Cerebellar nuclear complex (tissue), 1 donor: ENCODE results near the gene BRSK1.

Experiments
- DNase-seq, 2 experiments: peaks; one replicate each; lab custom pipeline; 2025; lab: John Stamatoyannopoulos, UW

Gene BRSK1

DNA sequence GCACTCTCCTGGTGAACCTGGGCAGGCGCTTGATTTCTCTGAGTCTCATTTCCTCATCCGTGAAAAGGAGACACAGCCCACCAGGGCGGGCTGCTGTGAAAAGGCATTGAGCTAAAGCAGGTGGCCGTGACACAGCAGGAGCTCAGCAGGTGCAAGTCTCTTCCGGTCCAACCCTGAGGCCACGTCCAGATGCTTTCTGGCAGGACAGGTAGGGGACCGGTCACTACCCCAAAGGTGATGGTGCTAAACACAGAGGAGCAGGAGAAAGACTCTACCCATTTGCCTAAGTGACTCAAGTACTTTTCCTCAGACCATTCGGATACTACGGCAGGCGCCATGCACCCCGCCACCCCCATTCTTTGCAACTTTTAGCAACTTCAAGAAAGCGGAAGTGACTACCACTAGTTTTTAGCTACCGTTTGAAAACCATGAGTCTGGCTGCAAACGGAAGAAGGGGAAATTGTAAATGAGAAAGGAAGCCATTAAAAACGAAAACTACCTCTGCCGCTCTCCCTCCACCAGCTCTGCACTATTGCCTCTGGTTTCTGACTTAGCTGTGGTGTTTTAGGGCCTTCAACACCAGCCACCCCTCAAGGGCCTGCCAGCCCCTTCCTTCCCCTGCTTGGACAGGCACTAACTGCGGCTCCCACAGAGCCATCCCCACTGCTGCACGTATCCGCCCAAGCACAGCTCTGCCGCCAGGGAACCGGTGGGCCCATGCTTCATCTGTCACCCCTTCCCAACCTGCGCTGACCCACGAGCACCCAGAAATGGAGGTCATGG lies 29.8 kb upstream of the BRSK1 start:
- DNase-seq, result no peak

DNA sequence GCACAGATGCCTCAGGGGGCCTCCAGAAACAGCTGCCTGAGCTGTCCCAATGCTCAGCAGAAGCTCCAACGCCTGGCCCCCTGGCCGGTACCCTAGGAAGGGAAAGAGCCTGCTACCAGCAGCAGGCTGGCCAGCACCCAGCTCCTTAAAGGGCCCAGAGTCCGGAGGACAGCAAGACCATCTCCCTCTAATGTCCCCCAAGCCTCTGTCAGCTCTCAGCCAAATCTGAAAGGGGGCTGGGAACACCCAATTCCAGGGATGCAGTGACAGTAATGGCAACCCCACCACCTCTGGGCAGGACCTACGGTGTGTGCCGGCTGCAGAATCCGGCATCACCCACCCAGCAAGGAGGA lies 29.2 kb upstream of the BRSK1 start:
- DNase-seq, result no peak

DNA sequence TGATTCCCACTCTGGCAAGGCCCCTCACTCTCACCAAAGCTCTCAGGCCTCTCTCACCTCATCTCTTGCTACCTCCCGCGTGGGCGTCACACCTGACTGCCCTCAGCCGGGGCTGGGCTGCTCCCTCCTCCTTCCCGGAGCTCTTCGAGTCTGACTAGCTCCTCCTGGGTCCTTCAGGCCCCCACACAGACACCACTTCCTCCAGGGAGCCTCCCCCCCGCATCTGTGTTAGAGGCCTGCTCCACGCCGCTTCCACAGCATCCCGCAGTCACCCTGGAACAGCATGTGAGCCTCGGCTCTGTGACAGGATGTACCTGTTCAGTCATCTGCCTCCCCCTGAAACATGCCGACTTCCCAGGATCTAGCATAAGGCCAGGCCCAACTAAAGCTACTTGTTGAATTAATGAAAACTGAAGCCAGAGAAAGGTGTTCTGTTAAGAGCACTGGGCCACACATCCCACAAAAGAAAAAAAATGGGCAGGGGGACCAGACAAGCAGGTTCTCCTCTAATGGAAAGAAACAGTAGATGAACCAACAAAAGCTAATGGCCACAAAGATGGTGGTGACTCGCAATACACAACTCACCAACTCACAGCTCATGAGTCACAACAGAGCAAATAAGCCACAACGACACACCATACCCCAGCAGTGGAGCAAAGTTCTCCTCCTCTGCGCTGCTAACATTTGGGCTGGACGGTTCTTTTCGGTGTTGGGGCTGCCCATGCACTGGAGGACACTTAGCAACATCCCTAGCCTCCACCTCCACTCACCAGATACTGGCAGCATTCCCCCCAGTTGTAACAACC lies 28.0 kb upstream of the BRSK1 start:
- DNase-seq, result no peak

DNA sequence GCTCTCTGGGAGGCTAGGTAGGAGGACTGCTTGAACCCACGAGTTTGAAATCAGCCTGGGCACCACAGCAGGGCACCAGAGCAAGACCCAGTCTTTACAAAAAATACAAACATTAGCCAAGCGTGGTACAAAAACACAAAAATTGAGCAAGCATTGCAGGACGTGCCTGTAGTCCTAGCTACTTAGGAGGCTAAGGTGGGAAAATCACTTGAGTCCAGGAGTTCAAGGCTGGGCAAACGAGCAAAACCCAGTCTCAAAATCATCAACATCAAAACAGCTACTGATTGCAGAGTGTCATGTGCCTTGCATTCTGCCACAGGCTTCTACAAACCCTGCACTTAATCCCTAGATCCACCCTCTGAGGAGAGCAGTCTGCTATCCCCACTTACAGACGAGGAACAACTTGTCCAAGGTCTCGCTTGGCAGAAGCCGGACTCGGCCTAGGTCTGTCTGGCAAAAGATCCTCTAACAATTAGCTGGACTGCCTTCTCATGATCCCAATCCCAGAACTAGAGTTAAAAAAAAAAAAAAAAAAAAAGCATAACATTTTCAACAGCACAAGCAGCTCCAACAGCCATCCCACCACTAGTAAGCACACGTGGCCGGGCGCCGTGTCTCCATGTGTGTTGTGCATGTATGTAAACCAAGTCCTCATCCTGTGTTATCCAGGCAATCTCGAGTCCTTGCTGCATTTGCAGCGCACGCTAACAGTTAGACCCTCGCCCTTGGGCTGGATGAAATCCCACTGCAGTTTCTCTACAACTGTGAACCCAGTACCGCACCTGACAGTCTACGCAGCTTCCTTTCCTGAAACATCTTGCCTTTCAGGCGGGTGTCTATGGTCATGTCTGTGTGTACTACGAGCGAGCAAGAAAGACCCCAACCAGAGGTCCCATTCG lies 27.0 kb upstream of the BRSK1 start:
- no peak for DNase-seq

DNA sequence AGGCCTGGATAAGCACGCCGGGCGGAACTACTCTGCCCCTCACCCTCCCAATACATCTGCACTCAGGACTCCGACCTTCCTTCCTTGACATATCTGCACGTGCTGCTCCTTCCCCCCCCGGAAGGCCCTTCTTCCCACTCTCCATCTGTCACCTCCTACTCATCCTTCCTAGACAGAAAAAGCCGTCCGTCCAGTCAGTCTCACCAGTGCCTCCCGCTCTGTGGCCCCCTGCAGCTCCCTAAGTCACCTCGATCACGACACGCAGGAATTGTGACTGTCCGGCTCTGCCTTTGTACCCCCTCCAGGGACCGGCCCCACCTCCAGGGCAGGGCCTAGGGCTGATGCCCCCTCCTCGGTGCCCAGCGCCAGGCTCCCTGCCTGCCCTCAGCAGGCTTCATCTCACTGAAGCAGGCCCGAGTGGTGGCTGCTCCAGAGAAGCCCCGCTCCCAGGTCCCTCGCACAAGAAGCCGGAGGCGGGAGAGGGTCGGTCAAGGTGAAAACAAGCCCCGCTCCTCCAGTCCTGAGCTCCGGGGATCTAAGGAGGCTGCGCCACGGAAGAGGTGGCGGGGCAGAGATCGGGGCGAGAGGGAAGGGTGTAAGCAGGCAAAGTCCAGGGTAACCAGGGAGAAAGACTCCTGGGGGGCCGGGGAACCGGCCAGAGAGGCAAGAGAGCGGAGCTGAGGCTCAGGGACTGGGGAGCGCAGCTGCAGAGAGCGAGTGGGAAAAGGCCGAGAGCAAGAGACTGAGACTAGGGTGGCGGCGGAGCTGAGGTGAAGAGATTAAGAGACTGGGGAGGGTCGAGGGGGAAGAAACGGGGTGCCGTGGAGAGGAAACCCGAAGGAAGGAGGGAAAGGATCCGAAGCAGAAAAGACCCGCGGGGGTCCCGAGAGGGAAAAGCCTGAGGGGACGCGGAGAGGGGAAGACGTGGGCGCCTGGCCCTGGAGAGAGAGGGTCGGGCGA lies 26.1 kb upstream of the BRSK1 start:
- DNase-seq, result no peak

DNA sequence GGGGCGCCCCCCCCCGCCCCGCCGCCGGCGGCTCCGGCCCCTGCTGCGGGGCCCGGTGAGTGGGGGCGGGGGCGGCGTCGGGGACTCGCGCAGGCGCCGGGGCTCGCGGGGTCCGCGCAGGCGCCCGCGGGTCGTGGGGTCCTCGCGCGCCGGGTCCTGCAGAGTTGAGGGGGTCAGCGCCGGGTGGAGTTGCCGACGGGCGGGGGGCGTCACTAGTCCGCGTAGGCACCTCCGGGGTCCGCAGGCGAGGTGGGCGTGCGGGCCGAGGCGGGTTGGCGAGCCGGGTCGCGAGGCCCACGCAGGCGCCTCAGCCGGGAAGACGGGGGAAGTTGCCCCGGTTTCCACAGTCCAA lies 25.3 kb upstream of the BRSK1 start:
- DNase-seq, result no peak

DNA sequence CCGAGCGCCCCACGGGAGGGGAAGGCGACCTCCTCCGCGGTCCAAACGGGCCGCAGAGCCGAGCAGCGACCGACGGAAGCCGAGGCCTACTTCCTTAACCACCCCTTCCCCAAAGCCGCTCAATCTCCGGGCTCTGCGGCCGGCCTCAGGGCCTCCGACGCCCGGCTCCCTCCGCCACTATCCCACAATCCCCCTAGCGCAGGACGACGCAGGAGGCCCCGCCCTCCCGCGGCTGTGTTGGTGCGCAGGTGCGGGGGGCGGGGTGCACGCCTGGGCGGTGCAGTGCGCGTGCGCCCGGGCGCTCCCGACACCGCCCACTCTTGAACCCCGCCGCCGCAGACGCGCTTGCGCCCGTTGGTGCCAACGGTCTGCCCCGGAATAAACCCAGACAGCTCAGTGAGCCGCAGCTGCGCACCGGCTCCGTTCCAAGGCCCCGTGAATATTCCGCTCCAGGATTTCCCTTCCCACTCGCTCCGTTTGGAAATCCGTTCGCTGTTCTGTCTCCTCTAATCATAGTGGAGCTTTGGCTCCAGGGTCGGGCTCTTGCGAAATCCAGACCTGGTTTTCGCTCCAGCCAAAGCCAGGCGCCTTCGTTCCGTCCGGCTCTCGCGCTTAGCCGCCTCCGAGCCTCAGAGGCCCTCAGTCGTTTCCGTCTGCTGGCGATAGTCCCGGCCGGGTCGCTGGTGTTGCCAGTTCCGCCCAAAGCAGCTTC lies 24.8 kb upstream of the BRSK1 start, which contains the start of gene PPP6R1:
Gene PPP6R1 (minus strand): TSS at position 190 of the 712 bp plus-strand sequence. CDS start 11,914 bp downstream, outside the sequence.
- peak; percentile 77 to 91 for DNase-seq

DNA sequence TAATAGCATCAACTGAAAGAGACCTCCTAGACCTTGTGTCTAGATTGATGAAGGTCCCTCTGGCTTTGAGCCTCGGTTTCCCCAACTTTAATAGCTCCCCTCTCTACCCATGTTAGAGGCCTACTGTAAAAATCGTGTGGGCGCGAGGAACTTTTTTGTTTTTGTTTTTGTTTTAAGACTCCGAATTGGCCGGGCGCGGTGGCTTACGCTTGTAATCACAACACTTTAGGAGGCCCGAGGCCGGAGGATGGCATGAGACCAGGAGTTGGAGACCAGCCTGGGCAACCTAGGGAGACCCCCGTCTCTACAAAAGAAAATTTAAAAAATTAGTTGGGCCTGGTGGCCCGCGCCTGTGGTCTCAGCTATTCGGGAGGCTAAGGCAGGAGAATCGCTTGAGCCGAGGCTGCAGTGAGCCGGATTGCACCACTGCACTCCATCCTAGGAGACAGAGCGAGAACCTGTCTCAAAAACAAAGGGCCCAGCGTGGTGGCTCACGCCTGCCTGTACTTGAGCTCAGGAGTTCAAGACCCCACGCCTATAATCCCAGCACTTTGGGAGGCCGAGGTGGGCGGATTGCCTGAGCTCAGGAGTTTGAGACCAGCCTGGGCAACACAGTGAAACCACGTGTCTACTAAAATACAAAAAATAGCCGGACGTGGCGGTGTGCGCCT lies 24.1 kb upstream of the BRSK1 start:
- DNase-seq, result no peak

DNA sequence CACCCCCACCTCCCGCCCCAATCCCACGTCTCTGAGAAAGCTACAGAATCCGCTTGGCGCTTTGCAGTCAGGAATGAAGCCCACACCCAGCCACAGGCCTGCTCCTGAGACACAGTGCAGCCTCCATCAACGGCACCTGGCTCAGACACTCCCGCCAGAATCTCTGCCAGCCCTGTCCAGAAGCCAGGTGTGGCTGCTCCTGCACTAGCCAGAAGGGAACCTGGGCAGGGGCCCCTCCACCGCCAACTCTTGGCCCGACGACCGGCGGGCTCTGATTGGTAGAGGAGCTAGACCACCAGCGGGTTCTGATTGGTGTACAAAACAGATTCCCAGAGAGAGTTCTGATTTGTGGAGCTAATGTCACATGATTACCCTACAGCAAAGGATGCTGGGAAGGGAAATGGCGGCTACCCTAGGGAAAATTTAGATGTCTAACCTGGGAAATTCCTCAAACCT lies 22.1 kb upstream of the BRSK1 start:
- no peak for DNase-seq

DNA sequence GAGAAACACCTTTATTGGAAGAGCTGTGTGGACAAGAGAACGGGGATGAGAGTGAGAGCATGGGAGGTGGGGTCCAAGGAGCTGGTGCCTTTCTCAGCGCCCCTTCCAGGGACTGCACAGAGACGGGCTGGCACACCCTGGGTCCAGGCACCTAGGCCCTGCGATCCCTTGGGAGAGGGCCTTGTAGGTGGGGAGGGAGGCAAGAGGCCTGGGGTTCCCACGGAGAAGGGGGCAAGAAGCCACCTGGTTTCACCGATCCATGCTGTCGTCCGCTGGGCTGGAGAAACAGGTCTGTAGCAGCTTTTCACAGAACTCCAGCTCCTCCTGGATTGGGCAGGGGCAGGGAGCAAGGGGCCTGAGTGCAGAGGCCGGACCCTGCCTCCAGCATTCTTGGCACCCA lies 21.4 kb upstream of the BRSK1 start:
- DNase-seq, result no peak

DNA sequence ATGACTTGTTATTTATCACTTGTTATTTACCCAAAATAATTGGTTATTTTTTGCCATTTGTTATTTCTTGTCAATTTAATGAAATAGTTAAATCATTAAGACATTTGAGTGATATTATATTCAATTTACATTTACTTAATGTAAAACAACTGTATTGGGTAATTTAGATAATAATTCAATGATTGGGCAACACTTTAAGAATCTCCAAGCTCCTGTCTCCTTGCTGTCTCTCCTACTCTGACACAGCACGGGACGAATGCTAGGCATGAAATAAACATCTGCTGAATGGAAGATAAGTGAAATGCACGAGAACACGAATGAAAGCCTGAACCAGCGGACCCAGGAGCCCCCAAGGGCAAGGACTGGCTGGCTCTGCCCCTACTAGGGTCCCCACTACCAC lies 19.3 kb upstream of the BRSK1 start:
- DNase-seq, result no peak

DNA sequence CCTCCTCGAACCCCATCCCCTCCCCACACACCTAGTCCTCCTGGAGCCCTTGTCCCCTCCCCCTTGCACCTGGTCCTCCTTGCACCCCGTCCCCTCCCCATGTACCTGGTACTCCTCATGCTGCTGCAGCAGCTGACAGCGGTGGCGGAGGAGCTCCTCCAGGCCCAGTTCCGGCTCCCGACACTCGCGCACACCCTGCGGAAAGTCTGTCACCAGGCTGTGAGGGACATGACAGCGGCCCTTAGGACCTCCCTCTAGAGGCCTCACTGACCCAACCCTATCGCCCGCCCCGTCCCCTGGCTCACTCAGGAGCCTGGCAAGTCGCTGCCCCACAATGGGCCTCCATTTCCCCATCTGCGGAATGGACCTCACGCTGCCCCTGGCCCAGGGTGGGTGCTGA lies 18.6 kb upstream of the BRSK1 start:
- DNase-seq, result no peak

DNA sequence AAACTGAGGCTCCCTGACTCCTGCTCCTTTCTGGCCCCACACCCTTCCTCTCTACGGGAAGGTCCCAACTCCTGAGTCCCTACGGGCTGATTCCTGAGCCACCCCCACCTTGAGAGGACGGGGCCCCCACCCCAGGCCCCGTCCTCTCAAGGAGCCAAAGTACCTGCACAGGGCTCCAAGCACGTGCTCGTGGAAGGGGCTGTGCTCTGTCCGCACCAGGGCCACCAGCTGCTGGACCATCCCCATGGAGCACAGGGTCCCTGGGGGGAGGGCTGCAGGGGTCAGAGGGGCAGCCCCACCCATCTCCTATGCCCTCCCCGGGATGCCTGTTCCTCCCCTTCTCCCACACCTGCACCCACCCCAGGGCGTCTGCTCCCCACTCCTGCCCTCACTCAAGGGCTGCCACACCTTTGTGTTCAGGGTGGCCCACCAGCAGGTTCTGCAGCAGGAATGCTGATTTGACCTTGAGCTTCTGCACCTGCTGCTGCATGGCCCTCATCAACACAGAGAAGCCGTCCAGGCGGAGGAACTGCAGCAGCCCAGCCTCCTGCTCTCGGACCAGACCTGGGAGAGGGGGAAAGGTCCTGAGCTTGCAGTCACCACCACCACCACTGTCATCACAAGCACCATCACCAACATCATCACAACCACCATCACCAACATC lies 17.9 kb upstream of the BRSK1 start:
- DNase-seq, result no peak

DNA sequence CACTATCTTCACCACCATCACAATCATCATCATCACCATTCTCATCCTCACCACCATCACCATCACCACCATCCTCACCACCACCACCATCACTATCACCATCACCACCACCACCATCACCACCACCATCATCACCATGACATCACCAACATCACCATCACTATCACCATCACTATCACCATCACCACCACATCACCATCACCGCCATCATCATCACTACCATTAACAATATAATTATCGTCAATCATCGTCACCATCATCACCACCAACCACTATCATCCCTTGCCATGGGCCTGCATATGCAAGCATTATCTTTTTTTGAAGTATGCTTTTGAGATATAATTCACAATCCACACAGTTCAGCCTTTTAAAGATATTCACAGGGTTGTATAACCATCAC lies 17.4 kb upstream of the BRSK1 start:
- no peak for DNase-seq

DNA sequence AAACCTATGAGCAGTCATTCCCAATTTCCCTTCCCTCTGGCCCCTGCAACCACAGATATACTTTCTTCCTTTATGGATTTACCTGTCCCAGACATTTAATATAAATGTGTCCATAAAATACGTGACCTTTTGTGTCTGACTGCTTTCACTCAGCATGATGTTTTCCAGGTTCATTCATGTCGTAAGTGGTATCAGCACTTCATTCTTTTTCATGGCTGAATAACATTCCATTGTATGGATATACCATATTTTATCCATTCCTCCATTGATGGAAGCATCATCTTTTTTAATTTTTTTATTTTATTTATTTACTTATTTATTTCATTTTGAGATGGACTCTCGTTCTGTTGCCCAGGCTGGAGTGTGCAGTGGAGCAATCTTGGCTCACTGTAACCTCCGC lies 17.0 kb upstream of the BRSK1 start:
- DNase-seq, result no peak

DNA sequence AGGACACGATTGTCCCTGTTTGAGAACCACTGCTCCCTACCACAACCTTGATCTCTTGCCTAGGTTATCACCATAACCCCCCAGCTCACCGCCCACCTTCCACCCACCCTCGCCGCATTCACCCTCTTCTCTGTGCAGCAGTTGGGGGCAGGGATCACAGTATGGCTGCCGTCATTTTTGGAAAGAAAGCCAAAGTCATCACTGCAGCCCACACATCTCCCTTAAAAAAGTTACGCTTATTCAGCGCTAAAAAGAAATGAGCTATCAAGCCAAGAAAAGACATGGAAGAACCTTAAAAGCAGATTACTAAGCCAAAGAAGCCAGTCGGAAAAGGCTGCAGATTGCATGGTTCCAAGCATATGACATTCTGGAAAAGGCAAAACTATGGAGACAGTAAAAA lies 14.5 kb upstream of the BRSK1 start:
- no peak for DNase-seq

DNA sequence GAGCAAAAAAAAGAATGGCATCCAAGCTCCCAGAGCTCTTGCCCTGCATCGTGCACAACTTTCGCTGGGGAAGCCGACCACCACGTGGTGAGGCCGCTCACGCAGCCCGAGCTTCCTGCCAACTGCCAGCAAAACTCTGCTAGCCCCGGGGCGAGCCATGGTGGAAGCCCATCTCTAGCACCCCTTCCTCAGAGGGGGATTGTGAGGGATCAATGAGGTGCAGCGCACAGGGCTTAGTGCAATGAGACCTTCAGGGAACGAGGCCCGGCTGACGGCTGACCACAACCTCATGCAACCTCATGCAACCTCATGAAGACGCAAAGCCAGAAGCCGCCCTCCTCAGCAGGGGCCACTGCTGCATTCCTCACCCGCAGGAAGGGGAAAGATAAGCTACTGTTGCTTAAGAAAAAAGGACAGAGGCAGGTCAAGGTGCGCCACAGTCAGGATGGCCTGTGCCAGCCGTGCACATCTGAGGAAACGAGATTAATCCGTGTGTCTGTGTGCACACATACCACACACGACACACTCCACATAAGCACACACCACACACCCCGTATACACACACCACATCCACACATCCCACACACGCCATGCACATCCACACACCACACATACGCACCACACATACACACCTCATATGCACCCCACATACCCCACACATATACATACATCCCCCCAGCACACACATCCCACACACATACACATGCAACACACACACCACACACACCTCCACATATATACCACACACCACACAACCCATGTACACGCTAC lies 13.4 kb upstream of the BRSK1 start:
- no peak for DNase-seq

DNA sequence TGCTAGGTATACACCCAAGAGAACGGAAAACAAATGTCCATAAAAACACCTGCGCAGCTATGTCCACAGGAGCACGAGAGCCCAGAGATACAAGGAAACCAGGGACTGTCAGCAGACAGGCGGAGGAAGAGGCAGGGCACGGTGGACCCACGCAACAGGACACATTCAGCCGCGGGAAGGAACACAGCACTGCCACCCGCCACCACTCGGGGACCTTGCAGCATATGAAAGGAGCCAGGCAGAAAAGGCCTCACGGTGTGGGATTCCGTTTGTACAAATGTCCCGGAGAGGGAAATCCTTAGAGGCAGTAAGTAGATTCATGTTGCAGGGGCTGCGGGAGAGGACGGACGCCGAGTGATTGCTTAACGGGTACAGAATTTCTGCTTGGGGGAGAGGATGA lies 11.7 kb upstream of the BRSK1 start:
- DNase-seq, result no peak
